ENCODE data around the gene GPHN.

DNA sequence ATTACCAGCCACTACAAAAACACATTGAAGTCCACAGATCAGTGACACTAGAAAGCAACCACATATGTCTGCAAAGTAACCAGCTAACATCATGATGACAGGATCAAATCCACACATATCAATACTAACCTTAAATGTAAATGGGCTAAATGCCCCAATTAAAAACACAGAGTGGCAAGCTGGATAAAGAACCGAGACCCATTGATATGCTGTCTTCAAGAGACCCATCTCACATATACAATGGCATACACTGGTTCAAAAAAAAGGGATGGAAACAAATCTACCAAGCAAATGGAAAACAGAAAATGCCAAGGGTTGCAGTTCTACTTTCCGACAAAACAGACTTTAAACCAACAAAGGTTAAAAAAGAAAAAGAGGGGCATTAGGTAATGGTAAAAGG is 307.7 kb downstream of the GPHN start:
- TF ChIP-seq, protein P1, sequence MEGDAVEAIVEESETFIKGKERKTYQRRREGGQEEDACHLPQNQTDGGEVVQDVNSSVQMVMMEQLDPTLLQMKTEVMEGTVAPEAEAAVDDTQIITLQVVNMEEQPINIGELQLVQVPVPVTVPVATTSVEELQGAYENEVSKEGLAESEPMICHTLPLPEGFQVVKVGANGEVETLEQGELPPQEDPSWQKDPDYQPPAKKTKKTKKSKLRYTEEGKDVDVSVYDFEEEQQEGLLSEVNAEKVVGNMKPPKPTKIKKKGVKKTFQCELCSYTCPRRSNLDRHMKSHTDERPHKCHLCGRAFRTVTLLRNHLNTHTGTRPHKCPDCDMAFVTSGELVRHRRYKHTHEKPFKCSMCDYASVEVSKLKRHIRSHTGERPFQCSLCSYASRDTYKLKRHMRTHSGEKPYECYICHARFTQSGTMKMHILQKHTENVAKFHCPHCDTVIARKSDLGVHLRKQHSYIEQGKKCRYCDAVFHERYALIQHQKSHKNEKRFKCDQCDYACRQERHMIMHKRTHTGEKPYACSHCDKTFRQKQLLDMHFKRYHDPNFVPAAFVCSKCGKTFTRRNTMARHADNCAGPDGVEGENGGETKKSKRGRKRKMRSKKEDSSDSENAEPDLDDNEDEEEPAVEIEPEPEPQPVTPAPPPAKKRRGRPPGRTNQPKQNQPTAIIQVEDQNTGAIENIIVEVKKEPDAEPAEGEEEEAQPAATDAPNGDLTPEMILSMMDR (conservative IDR thresholded peaks at IDR 0.05; ENCODE audit: low read depth, low read length), result no peak
- TF ChIP-seq EZH2 (IDR thresholded peaks at IDR 0.05; ENCODE audit: low read length, unreplicated experiment), result no peak

All from PC-3 (cell line).